HCT116 (cell line): ENCODE measurements around the gene RBM20. TPM values are rescaled to one million over a fixed set of nuclear protein-coding genes. Genes with fewer than 3 reads are reported as not detected.

Experiments
- ATAC-seq: fragments of 200-7000 bp; cut with Tn5 transposase; 2 replicates; pipeline ENCODE4 v1.9.1; 2020; ENCODE audit warnings: mild to moderate bottlenecking, moderate library complexity
- BruUV-seq: library from RNA; stranded (reverse); fragments of 400-500 nt; replicated peaks from 2 replicates; lab custom pipeline; 2021; lab: Mats Ljungman, UMichigan
- CTCF ChIA-PET: fragments of 300-600 bp; sonication (Branson Sonifier 250); formaldehyde crosslinking; loops from one replicate; lab custom pipeline; 2021; ENCODE audit warnings: antibody characterized with exemption; lab: Charles Lee
- POLR2A ChIA-PET: fragments of 300-600, 350-600 bp; sonication (Branson Sonifier 250); formaldehyde crosslinking; loops from one replicate; lab custom pipeline; 2021; ENCODE audit warnings: antibody characterized with exemption; lab: Charles Lee
- RAD21 ChIA-PET, 2 experiments: fragments of 300-600 bp; sonication (Branson Sonifier 250); formaldehyde crosslinking; loops; one replicate each; lab custom pipeline; 2023; ENCODE audit warnings: low total read pairs in 2 of 2; ENCODE audit not compliant: uncharacterized antibody in 2 of 2, unreplicated experiment in 2 of 2, low non-redundant PET in 1 of 2; lab: Charles Lee
- DNase-seq: peaks from one replicate; pipeline ENCODE4 v3.0.0-alpha.2; 2010; ENCODE audit warnings: low read depth, low spot score
- H2AFZ ChIP-seq: fragments of 200-600 bp; shearing (Covaris generic), sonication (generic); 2 replicates; pipeline ENCODE4 v1.6.1; 2017; ENCODE audit warnings: low read depth, mixed run types, mixed read lengths, antibody characterized with exemption, low read length; ENCODE audit not compliant: poor library complexity, severe bottlenecking
- H3K27ac ChIP-seq: 2 replicates; pipeline ENCODE4 v1.5.1; 2012; ENCODE audit warnings: low read depth, low read length
- H3K27me3 ChIP-seq: fragments of 200-600 bp; sonication (generic); 2 replicates; pipeline ENCODE4 v1.6.1; 2016; ENCODE audit warnings: mixed run types, low read length, mixed read lengths; ENCODE audit not compliant: insufficient read depth
- H3K36me3 ChIP-seq, 2 experiments: fragments of 200-500 bp in 1 of 2; fragments of 200-600 bp in 1 of 2; sonication (Bioruptor generic) in 1 of 2; sonication (generic) in 1 of 2; 2 replicates each; pipeline versions ENCODE4 v1.5.1 to v1.6.1; 2014 to 2016; ENCODE audit warnings: low read length in 2 of 2, inconsistent platforms in 1 of 2, mixed read lengths in 1 of 2, mixed run types in 1 of 2; ENCODE audit not compliant: insufficient read depth in 2 of 2, control insufficient read depth in 1 of 2
- H3K4me1 ChIP-seq, 2 experiments: fragments of 200-600 bp in 1 of 2; sonication (generic) in 1 of 2; 2 replicates each; pipeline versions ENCODE4 v1.5.1 to v1.6.1; 2012 to 2017; ENCODE audit warnings: low read length in 2 of 2, inconsistent platforms in 1 of 2, mild to moderate bottlenecking in 1 of 2, mixed read lengths in 1 of 2, mixed run types in 1 of 2, moderate library complexity in 1 of 2; ENCODE audit not compliant: insufficient read depth in 2 of 2, control insufficient read depth in 1 of 2
- H3K4me2 ChIP-seq: fragments of 200-600 bp; sonication (generic); 2 replicates; pipeline ENCODE4 v1.6.1; 2017; ENCODE audit warnings: mixed run types, low read length, mixed read lengths
- H3K4me3 ChIP-seq, 2 experiments: fragments of 200-600 bp in 1 of 2; sonication (generic) in 1 of 2; replicated peaks in 1 of 2; 2 replicates each; pipeline ENCODE4 v1.5.1; 2011 to 2016; ENCODE audit warnings: low read length in 2 of 2, control low read depth in 1 of 2, low read depth in 1 of 2, mild to moderate bottlenecking in 1 of 2, mixed read lengths in 1 of 2, mixed run types in 1 of 2
- H3K79me2 ChIP-seq: fragments of 200-600 bp; sonication (generic); 2 replicates; pipeline ENCODE4 v1.6.1; 2017; ENCODE audit warnings: mild to moderate bottlenecking, mixed run types, low read length, moderate library complexity, mixed read lengths; ENCODE audit not compliant: insufficient read depth
- H3K9ac ChIP-seq: fragments of 200-600 bp; sonication (generic); 2 replicates; pipeline ENCODE4 v1.6.1; 2016; ENCODE audit warnings: low read length, mixed read lengths
- H3K9me2 ChIP-seq: fragments of 200-600 bp; sonication (generic), shearing (Covaris generic); 2 replicates; pipeline ENCODE4 v1.6.1; 2017; ENCODE audit warnings: mixed run types, mild to moderate bottlenecking, moderate library complexity; ENCODE audit not compliant: insufficient read depth
- H3K9me3 ChIP-seq, 2 experiments: fragments of 200-500 bp in 1 of 2; fragments of 200-600 bp in 1 of 2; sonication (Bioruptor generic) in 1 of 2; sonication (generic) in 1 of 2; 2 replicates each; pipeline ENCODE4 v1.6.1; 2014 to 2017; ENCODE audit warnings: low read length in 2 of 2, mixed read lengths in 2 of 2, inconsistent platforms in 1 of 2, low read depth in 1 of 2, mild to moderate bottlenecking in 1 of 2, mixed run types in 1 of 2, moderate library complexity in 1 of 2; ENCODE audit not compliant: control insufficient read depth in 1 of 2, insufficient read depth in 1 of 2
- H4K20me1 ChIP-seq: fragments of 200-600 bp; sonication (generic), shearing (Covaris generic); 2 replicates; pipeline ENCODE4 v1.6.1; 2017; ENCODE audit warnings: mixed run types, mild to moderate bottlenecking, moderate library complexity; ENCODE audit not compliant: insufficient read depth
- CBX3 ChIP-seq: IDR thresholded peaks from 2 replicates; pipeline ENCODE4 v1.6.1; 2012; ENCODE audit warnings: low read depth
- CTCF ChIP-seq, 3 experiments: fragments of 200-600 bp in 1 of 3; sonication (generic) in 1 of 3; IDR thresholded peaks in 2 of 3; conservative IDR thresholded peaks in 1 of 3; 2 replicates each; pipeline ENCODE4 v1.5.1; 2012 to 2017; ENCODE audit warnings: low read depth in 2 of 3, low read length in 2 of 3, antibody characterized with exemption in 1 of 3, borderline replicate concordance in 1 of 3, control low read depth in 1 of 3, mild to moderate bottlenecking in 1 of 3, mixed read lengths in 1 of 3, mixed run types in 1 of 3, moderate library complexity in 1 of 3; ENCODE audit not compliant: insufficient read depth in 1 of 3
- RAD21 ChIP-seq: IDR thresholded peaks from 2 replicates; pipeline ENCODE4 v1.6.1; 2012; ENCODE audit warnings: low read depth, mild to moderate bottlenecking
- YY1 ChIP-seq: IDR thresholded peaks from 2 replicates; pipeline ENCODE4 v1.6.1; 2011; ENCODE audit warnings: low read length, low read depth, moderate library complexity, mild to moderate bottlenecking; ENCODE audit not compliant: insufficient replicate concordance; ENCODE audit errors: extremely low read depth
- ZFX ChIP-seq: fragments of 450-650 bp; IDR thresholded peaks from 2 replicates; pipeline ENCODE4 v1.6.1; 2017
- ZNF274 ChIP-seq: fragments of 200-500 bp; sonication (Bioruptor generic); IDR thresholded peaks from 2 replicates; pipeline ENCODE4 v1.6.1; 2014; ENCODE audit warnings: mild to moderate bottlenecking, low read depth, low read length, inconsistent platforms
- intact Hi-C: fragments of 100-400 bp; cut with micrococcal nuclease; formaldehyde crosslinking; loops from 2 replicates; pipeline ENCODE4 v1.10.0; 2022
- total RNA-seq: library from RNA; stranded (reverse); gene quantifications from one replicate; pipeline ENCODE4 v1.2.1, GENCODE V29; 2021; ENCODE audit not compliant: unreplicated experiment

The RBM20 gene
- total RNA-seq, 1 experiment from 2014 or later: 2.0 TPM

GRCh38 chr10:110681023-110681681 is 37.0 kb downstream of the RBM20 start:
- peak; percentile 95 for ATAC-seq
- no peaks in the 10 kb centered on the region for H3K36me3 ChIP-seq
- H3K27me3 ChIP-seq: no peaks in the 10 kb centered on the region
- RAD21 ChIA-PET: interaction anchor here in 1 of 2 experiments (1.0 to 1.6 kb wide), 2 partner anchors 9 to 68 kb away, joined by 3 to 6 read pairs; no protein-coding TSS in a partner anchor
- H4K20me1 ChIP-seq: no peaks in the 10 kb centered on the region
- DNase-seq: peak; percentile 22
- no peaks in the 10 kb centered on the region for H3K9me2 ChIP-seq
- no peaks in the 10 kb centered on the region for H3K79me2 ChIP-seq
- no peak overlapping the region for H3K4me2 ChIP-seq
- H3K4me1 ChIP-seq: no peaks in the 10 kb centered on the region
- H3K4me3 ChIP-seq: no peak overlapping the region
- H3K9ac ChIP-seq: no peak overlapping the region
- BruUV-seq: no TSS peak
- CTCF ChIA-PET: interaction anchor here (0.9 to 1.6 kb wide), 7 partner anchors 9 to 341 kb away, joined by 3 to 11 read pairs (median 5); no protein-coding TSS in a partner anchor
- no peak overlapping the region for H2AFZ ChIP-seq
- TF ChIP-seq ZFX (no peak), RAD21 (peak; percentile 79), CTCF (IDR thresholded peaks at IDR 0.05 in 2 of 3, conservative IDR thresholded peaks at IDR 0.05 in 1 of 3; ENCODE audit: borderline replicate concordance in 1 of 3, insufficient read depth in 1 of 3, low read depth in 2 of 3, low read length in 2 of 3) (peak; percentile 84 to 97 (median 91)), CBX3 (peak; percentile 58; the same call in 1 of the 2 replicates), YY1 (peak; percentile 22), ZNF274 (no peak)
- intact Hi-C loops: loop anchor here (1.0 to 10.0 kb wide), 2 partner anchors 71 to 546 kb away; no protein-coding TSS in a partner anchor
- H3K9me3 ChIP-seq: no peaks in the 10 kb centered on the region
- no peak overlapping the region for H3K27ac ChIP-seq
- POLR2A ChIA-PET: no interaction called here
